Activated gamma-delta T cell treated with Interleukin-2 at 50 U/mL for 16 hours (primary cell): Measurements from ENCODE around the gene GARNL3.

Experiments
- DNase-seq: peaks from one replicate; pipeline ENCODE4 v3.0.0-alpha.2; 2020

GARNL3 gene

DNA sequence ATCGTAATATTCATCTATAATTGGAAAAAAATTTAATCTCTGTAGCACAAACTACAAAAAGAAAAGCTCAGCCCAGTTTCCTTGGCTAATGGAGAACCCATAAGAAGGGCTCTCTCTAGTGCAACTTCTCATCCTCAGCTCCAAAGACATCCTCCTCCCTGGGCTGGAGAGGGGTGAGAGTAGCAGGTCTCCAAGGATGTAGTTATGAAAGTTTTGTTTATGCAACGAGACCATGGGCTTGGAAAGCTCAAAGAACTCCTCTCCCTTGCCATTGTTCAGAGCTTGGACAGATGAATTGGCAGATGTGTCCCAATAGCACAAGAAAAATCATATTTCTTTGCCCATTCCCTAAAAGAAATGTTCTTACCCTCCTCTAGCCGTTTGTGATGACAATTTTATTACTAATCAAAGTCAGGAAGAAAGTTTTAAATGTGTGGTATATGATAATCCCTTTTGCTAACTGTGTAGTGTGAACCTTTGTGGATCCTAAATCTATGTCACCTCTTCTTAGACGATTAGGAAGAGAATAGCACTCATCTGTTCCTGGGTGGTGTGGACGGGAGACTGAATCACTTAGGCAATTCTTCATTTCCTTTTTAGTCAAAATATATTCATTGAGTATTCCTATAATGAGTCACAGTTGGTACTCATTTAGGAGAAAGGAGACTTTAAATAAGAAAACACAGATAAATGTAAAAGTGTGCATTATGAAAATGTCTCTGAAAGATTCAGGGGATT is 52.2 kb downstream of the GARNL3 start:
- DNase-seq, result no peak

DNA sequence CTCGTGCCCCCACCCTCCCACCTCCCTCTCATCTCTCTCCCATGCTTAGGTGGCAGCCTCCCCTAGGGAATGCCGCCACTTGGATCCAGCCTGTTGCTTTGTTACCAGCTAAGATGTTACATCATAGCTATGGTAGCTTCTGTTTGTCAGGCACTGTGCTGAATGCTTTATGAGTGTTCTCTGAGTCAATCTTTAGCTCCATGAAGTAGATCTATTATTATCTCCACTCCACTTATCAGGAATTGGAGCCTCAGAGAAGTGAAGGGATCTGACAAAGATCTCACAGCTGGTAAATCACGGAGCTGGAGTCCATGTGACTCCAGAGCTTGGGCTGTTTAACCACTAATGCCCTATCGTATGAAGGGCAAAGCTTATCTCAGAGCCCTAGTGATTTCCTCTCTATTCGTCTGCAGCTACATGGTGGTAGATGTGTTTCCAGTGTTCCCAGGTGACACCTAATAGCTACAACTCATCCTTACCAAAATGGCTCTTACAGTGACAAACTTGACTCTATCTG is 54.1 kb downstream of the GARNL3 start:
- no peak for DNase-seq

DNA sequence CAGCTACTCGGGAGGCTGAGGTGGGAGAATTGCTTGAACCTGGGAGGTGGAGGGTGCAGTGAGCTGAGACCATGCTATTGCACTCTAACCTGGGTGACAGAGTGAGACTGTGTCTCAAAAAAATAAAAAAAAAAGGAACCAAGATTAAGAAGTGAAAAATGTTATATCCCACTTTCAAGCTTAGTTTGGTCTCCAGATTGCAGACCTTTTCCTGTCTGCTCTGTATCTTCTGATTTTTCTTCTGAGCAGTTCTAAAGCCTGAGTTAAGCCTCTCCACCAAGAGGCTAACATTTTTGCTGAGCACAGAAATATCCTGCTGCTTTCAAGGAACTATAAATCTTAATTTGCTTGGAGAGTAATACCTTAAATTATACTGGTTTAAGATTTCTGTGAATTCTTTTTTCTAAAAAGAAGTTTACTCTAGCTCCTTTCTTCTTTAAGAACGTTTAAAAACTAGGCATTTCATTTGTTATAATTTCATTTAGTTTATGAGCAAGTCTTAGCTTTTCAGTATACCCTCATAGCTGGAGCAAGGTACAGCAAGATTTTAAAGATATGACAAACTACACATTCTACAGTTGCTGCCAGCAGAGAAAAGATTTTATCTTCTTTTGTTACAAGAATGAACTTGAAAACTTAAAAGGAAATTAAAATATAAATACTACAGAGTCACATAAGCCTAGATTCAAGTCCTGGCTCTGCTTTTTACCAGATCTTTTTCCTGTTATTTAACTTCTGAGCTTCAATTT is 55.0 kb downstream of the GARNL3 start:
- DNase-seq, result no peak

DNA sequence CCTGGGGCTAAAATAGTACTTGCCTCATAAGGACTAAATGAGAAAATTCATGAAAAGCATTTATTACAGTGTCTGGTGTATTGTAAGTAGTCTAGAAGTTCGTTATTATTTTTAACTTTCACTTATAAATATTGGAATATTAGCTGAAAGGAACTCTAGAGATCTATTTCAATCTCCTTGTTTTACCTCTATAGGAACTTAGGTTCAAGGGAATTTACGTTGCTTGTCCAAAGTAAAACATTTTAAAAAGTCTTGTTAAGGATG is 55.5 kb downstream of the GARNL3 start:
- no peak for DNase-seq

DNA sequence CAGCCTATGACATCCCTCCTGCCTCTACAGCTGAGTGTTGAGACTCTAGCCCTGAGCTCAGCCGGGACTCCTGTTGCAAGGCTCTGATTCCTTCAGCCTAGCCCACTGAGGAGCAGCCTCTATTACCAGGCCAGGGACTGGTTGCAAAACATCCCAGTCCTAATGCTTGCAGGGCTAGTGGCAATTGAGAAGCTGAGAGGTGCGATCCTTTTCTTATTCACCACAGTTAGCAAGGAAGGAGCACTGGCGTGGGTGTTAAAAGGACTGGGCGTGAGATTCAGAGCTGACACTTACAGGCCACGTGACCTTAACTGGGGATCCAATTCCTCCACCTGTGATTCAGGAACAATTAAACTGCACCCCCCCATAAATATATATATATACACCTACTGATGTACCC is 58.8 kb downstream of the GARNL3 start:
- DNase-seq, result no peak

DNA sequence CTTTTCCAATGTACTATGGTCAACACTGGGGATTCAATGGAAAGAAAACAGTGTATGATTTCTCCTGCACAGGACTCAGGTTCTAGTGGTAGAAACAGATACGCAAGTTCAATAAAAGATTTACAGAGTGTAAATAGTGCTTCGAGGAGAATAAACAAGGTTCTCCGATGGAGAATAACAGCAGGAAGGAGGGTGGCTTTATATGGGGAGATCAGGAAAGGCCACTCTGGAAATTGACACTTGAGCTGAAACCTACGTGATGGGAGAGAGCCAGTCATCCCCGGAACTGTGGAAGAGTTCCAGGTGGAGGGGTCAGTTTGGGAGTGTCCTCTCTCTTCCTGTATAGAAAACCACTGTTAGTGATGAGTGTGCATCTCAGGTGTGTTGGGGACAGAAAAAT is 65.9 kb downstream of the GARNL3 start:
- DNase-seq, result no peak

DNA sequence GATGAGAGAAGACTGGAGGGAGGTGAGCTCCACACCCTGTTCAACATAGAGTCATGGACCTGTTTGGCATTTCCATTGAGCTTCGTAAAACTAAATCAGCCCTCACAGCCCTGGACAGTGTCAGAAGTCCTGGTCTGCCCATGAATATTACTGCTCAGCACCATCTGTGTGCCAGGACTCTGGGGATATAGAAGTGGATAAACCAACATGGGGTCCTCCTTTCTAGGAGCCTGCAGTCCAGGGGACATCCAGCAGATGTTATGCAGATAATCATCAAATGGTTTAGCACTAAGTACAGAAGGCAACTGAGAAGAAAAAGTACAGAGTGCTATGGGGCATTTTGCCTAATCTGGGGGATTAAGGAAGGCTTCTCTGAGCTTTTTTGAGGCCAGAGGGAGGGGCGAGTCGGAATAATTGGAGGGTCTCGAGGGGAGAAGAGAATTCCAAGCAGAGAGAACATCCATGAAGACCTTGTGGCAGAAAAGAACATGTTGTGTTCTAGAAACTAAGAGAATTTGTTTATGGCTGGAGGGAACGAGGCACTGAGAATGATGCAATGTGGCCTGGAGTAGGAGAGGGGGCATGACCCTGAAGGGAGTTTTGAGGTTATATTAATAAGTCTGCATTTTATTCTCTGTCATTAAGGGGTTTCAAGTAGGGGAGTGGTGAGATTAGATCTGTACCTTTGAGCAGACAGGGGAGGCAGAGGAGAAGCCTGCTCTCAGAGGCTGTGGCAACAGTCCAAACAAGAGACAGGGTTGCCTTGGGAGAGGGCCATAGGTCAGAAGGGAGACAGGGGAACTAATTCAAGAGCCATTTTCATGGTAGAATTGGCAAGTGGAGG is 68.9 kb downstream of the GARNL3 start:
- DNase-seq, result no peak

DNA sequence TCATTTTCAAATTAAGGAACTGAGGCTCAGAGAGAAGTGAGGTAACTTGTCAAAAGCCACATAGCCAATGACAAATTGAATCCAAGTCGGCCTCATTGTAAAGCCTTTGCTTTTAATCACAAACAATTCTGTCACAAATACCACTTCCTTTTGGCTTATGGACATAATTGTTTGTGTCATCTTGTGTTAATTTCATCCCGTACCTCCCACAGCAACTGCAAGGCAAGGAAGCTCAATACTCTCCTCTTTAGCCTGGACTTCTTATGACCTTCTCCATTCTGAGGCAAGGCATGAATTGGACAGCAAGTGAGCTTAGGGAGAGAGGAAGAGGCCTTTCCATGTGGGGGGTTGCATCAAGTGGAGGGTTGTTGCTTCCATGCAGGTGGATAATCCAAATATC is 70.2 kb downstream of the GARNL3 start:
- DNase-seq, result no peak

DNA sequence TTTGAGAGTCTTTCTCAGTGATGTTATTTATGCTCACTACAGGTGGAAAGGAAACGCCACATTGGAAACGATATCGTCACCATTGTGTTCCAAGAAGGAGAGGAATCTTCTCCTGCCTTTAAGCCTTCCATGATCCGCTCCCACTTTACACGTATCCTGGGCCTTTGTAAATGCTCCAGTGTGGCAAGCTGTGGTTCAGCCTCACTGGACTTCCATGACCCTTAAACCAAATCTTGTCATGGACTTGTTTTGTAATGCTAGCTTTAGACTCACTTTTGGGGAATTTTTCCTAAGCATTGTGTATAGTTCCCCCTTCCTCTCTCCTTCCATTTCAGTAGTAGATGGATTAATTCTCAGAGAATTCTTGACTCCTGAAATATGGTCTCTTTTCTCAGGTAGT is 71.5 kb downstream of the GARNL3 start:
- DNase-seq, result no peak

DNA sequence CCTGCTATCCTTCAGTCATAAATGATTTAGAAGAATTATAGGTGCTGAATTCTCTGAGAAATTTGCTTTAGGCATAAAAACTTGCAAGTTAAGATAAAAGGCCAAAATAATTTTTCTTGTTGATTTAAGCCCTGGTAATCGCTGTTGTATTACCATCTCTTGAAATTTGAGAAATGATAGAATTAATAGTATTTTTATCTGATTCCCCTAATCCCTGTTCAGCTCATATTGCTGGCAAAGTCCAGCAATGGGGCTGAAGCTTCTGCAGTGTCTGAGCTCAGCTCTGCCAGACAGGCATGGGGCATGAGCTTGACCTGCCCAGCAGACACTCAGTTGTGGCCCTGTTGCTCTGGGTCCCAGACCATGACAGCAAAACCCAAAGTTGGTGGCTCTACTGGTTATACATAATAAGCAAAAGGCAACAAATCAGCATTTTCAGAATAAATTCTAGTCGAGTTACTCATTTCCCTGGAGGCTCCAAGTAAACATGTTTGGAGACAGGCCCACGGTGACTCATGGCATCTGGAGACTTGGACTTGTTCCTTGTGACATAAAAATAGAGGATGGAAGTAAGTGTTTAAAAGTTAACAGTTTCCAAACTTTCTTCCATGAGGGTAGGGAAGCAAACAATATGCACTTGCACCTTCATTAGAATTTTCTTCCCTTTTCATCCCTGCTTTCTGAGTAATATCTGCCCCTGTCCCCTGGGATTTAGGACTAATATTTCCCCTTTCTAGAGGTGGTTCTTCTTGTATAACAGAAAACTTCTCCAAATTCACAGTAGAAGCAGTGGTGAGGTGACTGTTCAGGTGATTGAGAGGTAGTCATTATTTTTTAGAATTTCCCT is 72.2 kb downstream of the GARNL3 start:
- DNase-seq, result no peak

DNA sequence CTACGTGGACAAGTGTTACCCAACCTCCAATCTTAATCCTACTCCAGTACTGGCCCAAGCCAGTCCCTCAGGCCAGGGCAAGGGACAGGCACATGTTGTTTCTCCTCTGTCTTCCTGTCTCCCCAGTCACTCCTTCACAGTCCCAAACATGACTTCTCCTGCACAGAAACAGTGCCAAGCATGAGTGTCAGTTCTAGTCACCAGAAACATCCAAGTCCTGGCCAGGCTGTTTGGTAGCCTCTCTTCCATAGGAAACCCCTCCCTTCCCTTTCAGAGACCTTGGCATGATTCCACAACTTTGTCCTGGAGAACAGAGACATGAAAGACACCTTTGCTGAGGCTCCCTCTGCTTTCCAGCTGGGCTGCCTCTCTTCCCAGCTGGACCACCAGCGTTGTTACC is 76.1 kb downstream of the GARNL3 start:
- no peak for DNase-seq

DNA sequence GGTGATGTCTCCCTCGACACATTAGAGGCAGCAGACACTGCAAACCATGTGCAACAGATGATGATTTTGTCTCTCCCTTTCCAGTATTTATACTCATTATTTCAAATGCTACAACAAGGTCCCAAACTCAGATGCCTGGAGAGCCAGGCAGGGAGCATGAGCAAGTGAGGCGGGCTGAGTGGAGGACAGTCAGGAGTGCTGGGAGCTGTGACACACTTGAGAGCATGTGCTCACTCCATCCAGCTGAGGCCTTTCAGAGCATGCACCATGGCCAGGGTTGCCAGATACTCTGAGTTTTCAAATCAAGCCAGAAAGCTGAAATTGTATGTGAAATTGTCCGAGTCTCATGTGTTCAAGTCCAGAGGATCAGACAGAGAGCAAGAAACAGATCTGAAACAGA is 76.6 kb downstream of the GARNL3 start:
- DNase-seq, result no peak

DNA sequence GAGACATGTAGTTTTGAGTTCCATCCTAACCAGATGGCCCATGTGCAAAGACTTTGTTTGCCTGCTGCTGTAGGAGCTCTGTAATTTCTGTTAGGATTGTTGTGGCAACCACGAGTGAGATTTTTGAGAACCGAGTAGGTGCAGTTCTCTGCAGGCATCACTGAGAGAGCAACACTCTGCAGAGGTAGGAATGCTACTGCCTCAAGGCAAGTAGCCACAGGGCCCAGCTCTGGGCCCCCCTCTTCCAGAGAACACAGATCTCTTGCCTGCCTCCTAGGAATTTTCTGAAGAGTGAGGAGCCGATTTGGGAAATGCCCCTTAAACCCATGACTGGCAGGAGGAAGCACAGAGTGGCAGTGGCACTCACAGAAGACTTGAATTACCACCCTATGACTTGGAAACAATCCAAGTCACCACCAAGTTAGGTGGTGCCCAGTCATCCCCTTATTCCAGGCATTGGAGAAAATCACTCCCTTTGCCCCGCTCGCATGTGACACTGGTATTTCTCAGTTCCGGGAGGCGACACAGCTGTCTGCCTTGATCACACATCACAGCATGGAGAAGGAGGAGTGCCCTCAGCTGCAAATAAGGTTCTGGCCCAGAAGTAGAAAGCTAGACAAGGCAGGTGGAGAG is 79.9 kb downstream of the GARNL3 start:
- DNase-seq, result no peak

DNA sequence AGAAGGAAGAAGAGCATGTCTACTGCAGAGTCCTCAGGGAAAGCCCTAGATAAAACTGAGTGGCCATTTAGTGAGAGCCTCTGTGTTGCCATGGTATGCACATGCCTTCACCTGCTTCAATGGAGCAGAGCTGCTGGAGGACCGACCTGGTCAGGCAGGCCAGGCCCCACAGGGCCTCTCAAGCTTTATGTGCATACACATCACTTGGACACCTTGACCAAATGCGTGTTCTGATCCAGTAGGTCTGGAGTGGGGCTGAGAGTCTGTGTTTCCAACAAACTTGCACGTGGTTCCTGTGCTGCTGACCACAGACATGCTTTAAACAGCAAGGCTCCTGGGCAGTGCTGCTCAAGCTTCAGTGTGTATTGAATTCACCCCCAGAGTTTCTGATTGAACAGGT is 81.0 kb downstream of the GARNL3 start:
- DNase-seq, result no peak

DNA sequence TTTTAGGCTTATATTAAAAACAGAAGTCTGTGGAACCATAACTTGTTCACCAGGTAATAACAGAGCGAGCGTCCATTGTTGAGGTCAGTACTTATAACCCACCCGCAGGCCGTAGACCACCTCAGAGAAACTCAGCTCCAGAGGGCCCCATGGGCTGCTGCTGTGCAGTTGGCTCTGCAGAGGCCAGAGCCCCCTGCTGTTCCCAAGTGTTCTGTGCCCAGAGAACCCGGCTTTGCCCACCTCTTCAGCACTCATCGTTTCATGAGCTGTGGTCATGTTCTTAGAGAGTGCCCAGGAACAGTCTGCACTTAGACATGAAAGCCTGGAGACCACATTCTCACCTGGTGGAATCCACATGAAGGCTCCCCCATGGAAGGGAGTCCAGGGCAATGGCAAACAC is 82.0 kb downstream of the GARNL3 start:
- no peak for DNase-seq

DNA sequence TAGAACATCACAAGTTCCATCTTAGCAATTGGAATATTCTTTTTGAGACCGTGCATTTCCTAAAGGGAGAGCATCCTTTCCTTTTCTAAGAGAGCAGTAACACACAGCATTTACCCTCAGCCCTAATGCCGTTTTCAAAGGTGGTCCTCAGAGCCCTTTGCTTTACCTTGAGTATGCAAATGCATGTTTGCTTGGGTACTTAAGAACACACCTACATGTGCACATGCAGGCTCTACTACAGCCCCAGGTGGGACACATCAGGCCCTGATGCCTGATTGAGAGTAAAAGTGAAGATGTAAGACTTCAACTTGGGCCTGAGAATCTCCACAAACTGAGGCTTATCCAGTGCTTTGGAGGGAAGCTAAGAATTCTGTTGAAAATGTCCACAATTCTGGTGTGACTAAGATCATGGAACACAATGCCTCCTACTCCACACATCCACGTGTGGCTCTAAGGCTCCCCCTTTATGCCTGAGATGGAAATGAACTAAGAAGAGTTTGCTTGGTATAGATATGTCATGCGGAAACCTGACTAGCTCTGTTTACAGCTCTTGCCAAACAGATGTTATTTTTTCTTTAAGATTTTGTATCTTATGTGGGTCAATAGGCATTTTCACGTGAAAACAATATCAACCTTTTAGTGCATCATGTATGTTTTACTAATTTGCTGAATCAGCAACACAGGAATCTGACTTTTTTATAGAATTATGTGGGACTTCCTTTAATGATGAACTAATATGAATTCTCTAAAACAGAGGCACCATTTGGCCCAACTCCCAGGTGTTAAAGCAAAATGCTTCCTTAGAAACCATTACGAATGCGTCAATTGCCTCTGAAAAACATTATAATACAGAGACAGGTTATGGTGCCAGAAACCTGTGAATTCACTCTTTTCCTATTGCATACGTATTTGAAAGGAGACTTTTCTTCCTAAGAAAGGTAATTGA is 83.5 kb downstream of the GARNL3 start:
- DNase-seq, result no peak

DNA sequence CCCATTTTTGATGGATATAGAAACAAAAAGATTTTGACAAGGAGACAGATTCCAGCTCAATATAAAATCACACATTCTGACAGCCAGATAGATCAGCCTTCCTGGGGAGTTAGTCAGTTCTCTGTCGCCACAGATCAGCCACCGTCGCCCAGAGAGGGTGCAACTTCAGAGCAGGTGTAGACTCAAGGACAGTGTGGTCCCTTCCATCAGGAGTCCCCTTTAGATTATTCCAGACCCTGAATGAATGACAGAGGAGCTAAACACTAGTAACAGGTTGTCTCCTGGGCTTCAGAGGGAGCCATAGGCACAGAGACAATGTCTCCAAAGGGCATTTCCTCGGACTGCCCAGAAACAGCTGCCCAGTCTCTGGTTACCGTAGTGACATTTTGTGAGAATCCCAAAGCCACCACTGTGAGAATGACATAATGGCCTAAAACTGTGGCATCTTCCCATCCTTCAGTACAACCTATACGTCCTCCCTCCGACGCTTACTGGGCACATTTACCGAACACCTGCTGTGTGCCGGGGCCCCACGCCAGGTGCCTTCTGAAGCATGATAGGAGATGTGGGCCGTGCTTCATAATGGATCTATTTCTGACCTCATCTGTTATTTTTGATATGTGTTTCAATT is 85.0 kb downstream of the GARNL3 start:
- no peak for DNase-seq

DNA sequence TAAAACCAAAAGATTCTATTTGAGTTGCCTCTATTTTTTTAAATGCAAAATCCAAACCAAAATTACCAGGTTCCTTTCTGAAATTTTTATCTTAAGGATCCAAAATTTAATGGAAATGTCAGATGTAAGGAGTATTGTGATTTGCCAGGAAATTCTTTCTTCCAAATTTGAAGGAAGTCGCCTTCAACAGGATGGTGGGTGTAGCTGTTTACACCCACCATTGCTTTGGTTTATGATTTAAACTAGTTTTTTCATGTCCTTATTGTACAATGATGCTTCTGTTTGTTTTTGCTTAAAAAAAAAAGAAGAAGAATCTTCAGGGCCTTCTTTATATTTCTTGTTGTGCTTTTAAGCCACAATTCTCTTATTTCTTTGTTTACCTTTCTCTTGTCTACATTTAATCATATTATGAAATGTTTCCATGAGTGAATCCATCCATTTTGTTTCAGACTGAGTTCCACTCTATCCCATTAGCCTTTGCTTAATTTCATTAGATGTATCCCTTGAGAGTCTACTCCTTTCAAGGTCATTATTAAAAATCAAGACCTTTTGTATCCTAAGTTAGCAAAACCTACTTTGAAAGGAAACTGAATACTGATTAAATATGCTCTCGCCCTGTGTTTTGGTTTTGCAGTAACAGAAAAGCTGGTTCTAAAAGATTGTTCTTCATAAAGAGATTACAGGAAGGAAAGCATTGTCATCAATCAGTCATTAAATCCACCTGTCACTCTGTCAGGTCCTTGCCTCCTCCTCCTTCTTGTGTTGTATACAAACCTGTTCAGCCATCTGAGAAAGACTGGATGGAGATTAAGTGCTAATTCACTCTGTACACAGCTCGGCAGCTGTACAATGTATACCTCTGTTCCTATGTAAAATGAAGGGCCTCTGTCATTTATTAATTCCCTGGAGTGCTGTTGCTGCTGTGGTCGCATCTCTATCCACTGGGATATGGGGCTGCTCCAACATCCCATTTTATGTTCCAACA is 86.9 kb downstream of the GARNL3 start:
- DNase-seq, result no peak

DNA sequence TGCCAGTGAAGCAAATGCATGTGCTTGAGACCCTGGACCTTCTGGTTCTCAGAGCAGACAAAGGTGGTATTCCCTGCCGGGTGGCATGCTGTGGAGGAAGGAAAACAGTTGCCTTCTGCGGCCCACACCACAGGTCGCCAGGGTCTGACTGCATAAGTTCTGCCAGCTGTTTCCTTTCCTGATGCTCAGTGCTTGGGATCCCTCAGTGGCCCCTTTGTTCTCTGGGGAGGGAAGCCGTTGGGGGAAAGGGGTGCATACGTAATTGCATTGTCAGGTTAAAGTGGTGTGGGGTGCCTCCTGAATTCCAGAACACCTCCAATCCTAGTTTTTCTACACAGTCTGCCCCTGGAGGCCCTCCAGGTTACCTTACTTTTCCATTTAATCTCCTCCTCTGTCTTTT is 89.3 kb downstream of the GARNL3 start:
- DNase-seq, result no peak
